ENCODE results near the gene CACNA2D3.

The CACNA2D3 gene

GRCh38 chr3:54341811-54342210 lies 219.5 kb downstream of the CACNA2D3 start:
- no peak for DNase-seq (ENCODE audit: low spot score)

GRCh38 chr3:54342676-54343075 lies 220.3 kb downstream of the CACNA2D3 start:
- no peak for DNase-seq (ENCODE audit: low spot score)

GRCh38 chr3:54343495-54343894 lies 221.1 kb downstream of the CACNA2D3 start:
- DNase-seq (ENCODE audit: low spot score): no peak

- DNase-seq (ENCODE audit: low spot score): no peak
These were observed 222.4 kb downstream of the CACNA2D3 start for GRCh38 chr3:54344601-54345231.

GRCh38 chr3:54345847-54346375 lies 223.6 kb downstream of the CACNA2D3 start:
- DNase-seq (ENCODE audit: low spot score): no peak

GRCh38 chr3:54347060-54347459 lies 224.7 kb downstream of the CACNA2D3 start:
- no peak for DNase-seq (ENCODE audit: low spot score)

GRCh38 chr3:54347933-54348332 lies 225.6 kb downstream of the CACNA2D3 start:
- no peak for DNase-seq (ENCODE audit: low spot score)

- DNase-seq (ENCODE audit: low spot score): no peak
These were observed 226.9 kb downstream of the CACNA2D3 start for GRCh38 chr3:54349231-54349652.

- no peak for DNase-seq (ENCODE audit: low spot score)
These were observed 227.3 kb downstream of the CACNA2D3 start for GRCh38 chr3:54349691-54350090.

GRCh38 chr3:54353546-54353945 lies 231.2 kb downstream of the CACNA2D3 start:
- no peak for DNase-seq (ENCODE audit: low spot score)

- no peak for DNase-seq (ENCODE audit: low spot score)
These were observed 231.6 kb downstream of the CACNA2D3 start for GRCh38 chr3:54353946-54354345.

GRCh38 chr3:54355800-54356199 lies 233.4 kb downstream of the CACNA2D3 start:
- DNase-seq (ENCODE audit: low spot score): no peak

GRCh38 chr3:54356261-54357045 lies 234.1 kb downstream of the CACNA2D3 start:
- DNase-seq (ENCODE audit: low spot score): no peak

GRCh38 chr3:54357301-54357700 lies 234.9 kb downstream of the CACNA2D3 start:
- no peak for DNase-seq (ENCODE audit: low spot score)

- DNase-seq (ENCODE audit: low spot score): no peak
These were observed 236.0 kb downstream of the CACNA2D3 start for GRCh38 chr3:54358316-54358715.

- DNase-seq (ENCODE audit: low spot score): no peak
These were observed 236.8 kb downstream of the CACNA2D3 start for GRCh38 chr3:54358969-54359694.

GRCh38 chr3:54360320-54360719 lies 238.0 kb downstream of the CACNA2D3 start:
- no peak for DNase-seq (ENCODE audit: low spot score)

GRCh38 chr3:54361746-54362283 lies 239.5 kb downstream of the CACNA2D3 start:
- no peak for DNase-seq (ENCODE audit: low spot score)

- no peak for DNase-seq (ENCODE audit: low spot score)
These were observed 243.8 kb downstream of the CACNA2D3 start for GRCh38 chr3:54366007-54366750.

GRCh38 chr3:54366839-54367238 lies 244.5 kb downstream of the CACNA2D3 start:
- DNase-seq (ENCODE audit: low spot score): no peak

- no peak for DNase-seq (ENCODE audit: low spot score)
These were observed 249.9 kb downstream of the CACNA2D3 start for GRCh38 chr3:54372232-54372631.

All from ecto neural progenitor cell (in vitro differentiated cells).